DND-41 (cell line): ENCODE results near the gene MVD.

Source experiments
- ATAC-seq: fragments of 200-7000 bp; cut with Tn5 transposase; 3 replicates; pipeline ENCODE4 v1.9.1; 2021; ENCODE audit warnings: low read depth; ENCODE audit not compliant: insufficient read depth
- DNase-seq: peaks from one replicate; pipeline ENCODE4 v3.0.0-alpha.2; 2020
- H2AFZ ChIP-seq: 2 replicates; pipeline ENCODE4 v1.6.0; 2012; ENCODE audit warnings: low read depth, low read length
- H3K27ac ChIP-seq: 2 replicates; pipeline ENCODE4 v1.5.1; 2012; ENCODE audit warnings: low read length, inconsistent platforms
- H3K27me3 ChIP-seq: fragments of 200-600 bp; sonication (generic); 2 replicates; pipeline ENCODE4 v1.6.0; 2012; ENCODE audit warnings: low read length, mild to moderate bottlenecking, inconsistent platforms; ENCODE audit not compliant: insufficient read depth, poor library complexity
- H3K36me3 ChIP-seq: 2 replicates; pipeline ENCODE4 v1.5.1; 2012; ENCODE audit warnings: low read length, inconsistent platforms; ENCODE audit not compliant: insufficient read depth
- H3K4me1 ChIP-seq: 2 replicates; pipeline ENCODE4 v1.5.1; 2012; ENCODE audit warnings: mild to moderate bottlenecking, low read length; ENCODE audit not compliant: insufficient read depth
- H3K4me2 ChIP-seq: 2 replicates; pipeline ENCODE4 v1.6.0; 2012; ENCODE audit warnings: mild to moderate bottlenecking, moderate library complexity, low read length, inconsistent platforms; ENCODE audit not compliant: insufficient read depth
- H3K4me3 ChIP-seq, 2 experiments: fragments of 200-600 bp in 1 of 2; shearing (Covaris generic) in 1 of 2; 2 replicates each; pipeline ENCODE4 v1.5.1; 2012 to 2016; ENCODE audit warnings: inconsistent platforms in 2 of 2, low read length in 2 of 2, mild to moderate bottlenecking in 2 of 2, low read depth in 1 of 2, moderate library complexity in 1 of 2
- H3K79me2 ChIP-seq: 2 replicates; pipeline ENCODE4 v1.6.0; 2012; ENCODE audit warnings: low read length, inconsistent platforms; ENCODE audit not compliant: insufficient read depth
- H3K9ac ChIP-seq: 2 replicates; pipeline ENCODE4 v1.6.0; 2012; ENCODE audit warnings: low read depth, mild to moderate bottlenecking, inconsistent platforms, low read length, moderate library complexity
- H3K9me3 ChIP-seq: 2 replicates; pipeline ENCODE4 v1.5.1; 2012; ENCODE audit warnings: low read length, moderate library complexity, mild to moderate bottlenecking, inconsistent platforms; ENCODE audit not compliant: insufficient read depth, severe bottlenecking
- H4K20me1 ChIP-seq: 2 replicates; pipeline ENCODE4 v1.6.0; 2012; ENCODE audit warnings: low read length; ENCODE audit not compliant: insufficient read depth
- EZH2 ChIP-seq: IDR thresholded peaks from 3 replicates; pipeline ENCODE4 v1.6.1; 2012; ENCODE audit warnings: borderline replicate concordance, low read depth, mild to moderate bottlenecking, moderate library complexity, low read length, inconsistent platforms; ENCODE audit not compliant: severe bottlenecking
- TF ChIP-seq, protein P1 (sequence below): IDR thresholded peaks from 2 replicates; pipeline ENCODE4 v1.5.1; 2012; ENCODE audit warnings: borderline replicate concordance, low read length, moderate library complexity, mild to moderate bottlenecking; ENCODE audit not compliant: poor library complexity, severe bottlenecking; ENCODE audit errors: extremely low read depth

Gene MVD

DNA sequence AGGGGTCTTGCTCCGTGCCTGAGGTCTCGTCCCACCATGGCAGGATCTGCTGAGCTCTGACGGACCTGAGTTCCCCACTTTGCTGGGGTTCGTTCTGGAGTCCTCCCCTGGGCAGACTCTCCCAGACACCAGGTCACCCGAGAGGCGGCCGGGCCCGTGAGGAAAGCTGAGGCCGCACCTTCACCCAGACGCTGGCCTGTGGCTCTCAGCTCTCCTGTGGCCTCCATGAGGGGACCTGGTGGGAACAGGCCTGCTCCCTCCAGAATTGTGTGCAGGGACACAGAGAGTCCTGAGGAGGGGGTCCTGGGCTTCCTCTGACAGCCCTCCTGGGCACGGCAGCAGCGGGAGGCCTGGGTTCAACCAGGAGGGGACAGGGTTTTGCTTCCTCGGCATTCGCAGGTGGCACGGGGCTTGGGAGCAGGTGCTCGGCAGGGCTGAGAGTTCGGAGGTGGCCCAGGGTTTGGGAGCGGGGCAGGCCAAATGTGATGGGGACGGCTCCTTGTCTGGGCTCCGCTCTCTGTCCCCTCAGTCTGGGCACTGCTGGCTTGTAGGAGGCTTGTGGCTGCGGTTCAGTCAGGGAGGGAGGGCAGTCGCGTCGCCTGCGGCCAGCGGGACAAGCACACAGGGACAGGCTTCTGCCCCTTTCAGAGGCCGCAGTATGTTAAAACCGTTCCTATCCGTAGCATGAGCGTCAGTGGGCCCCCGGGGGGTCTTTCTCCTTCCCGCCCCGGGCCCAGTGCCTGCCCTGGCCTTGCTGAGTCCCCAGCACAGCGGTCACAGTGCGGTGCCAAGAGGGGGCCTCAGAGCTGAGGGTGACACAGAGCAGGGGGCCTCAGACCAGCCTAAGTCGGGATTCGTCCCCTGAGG, 31.6 kb upstream of the MVD start:
- Histone ChIP-seq H3K4me2 (no peak overlapping the region), H2AFZ (no peak overlapping the region), H3K27ac (no peak overlapping the region), H3K36me3 (peaks cover 35% of the 10 kb centered on the region), H3K4me3 (no peak overlapping the region), H3K4me1 (peaks cover 3% of the 10 kb centered on the region; the same call in 1 of the 2 replicates), H3K9me3 (no peaks in the 10 kb centered on the region), H3K79me2 (no peaks in the 10 kb centered on the region), H4K20me1 (peaks cover 7% of the 10 kb centered on the region), H3K9ac (no peak overlapping the region), H3K27me3 (no peaks in the 10 kb centered on the region)
- ATAC-seq (no peak), DNase-seq (no peak)
- TF ChIP-seq, protein P1, sequence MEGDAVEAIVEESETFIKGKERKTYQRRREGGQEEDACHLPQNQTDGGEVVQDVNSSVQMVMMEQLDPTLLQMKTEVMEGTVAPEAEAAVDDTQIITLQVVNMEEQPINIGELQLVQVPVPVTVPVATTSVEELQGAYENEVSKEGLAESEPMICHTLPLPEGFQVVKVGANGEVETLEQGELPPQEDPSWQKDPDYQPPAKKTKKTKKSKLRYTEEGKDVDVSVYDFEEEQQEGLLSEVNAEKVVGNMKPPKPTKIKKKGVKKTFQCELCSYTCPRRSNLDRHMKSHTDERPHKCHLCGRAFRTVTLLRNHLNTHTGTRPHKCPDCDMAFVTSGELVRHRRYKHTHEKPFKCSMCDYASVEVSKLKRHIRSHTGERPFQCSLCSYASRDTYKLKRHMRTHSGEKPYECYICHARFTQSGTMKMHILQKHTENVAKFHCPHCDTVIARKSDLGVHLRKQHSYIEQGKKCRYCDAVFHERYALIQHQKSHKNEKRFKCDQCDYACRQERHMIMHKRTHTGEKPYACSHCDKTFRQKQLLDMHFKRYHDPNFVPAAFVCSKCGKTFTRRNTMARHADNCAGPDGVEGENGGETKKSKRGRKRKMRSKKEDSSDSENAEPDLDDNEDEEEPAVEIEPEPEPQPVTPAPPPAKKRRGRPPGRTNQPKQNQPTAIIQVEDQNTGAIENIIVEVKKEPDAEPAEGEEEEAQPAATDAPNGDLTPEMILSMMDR = no peak
- TF ChIP-seq EZH2 = no peak

DNA sequence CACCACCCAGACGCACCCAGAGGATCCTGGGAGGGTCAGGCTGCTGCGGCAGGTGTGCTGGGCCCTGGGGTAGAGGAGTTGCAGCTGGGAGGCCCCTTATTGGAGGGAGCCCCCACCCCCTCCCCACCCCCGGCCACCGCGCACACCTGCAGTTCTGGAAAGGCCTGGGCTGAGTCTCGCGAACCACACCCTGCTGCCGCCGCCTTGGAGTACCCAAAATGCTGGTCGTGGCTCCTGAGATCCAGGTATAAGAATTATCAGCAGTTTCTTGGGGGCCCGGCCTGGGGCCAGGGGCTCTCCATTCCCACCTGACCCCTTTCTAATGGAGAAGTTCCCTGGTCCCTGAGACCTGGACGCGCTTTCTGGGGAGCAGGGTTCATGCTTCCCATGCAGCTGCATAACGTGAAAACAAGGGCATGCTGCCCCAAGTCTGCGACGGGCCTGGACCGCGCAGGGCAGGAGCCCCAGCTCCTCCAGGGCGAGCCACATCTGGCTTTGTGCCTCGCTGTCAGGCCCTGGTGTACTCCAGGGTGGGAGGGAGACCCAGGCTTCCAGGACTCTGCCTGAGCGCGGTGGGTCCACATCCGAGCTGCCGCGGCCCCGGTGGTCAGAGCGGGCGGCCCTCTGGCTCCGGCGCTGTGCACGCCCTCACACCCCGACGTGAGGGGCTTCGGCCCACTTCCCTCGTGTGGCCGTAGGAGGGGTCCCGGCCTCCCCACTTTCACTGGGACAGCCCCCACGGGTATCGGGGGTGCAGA, 30.7 kb upstream of the MVD start:
- Histone ChIP-seq H4K20me1 (peaks cover 6% of the 10 kb centered on the region), H3K9ac (no peak overlapping the region), H3K4me3 (no peak overlapping the region), H2AFZ (no peak overlapping the region), H3K27ac (no peak overlapping the region), H3K4me1 (peaks cover 3% of the 10 kb centered on the region; the same call in 1 of the 2 replicates), H3K36me3 (peaks cover 27% of the 10 kb centered on the region), H3K79me2 (no peaks in the 10 kb centered on the region), H3K27me3 (no peaks in the 10 kb centered on the region), H3K4me2 (no peak overlapping the region), H3K9me3 (no peaks in the 10 kb centered on the region)
- ATAC-seq (no peak), DNase-seq (no peak)
- TF ChIP-seq, protein P1 = no peak
- no peak for TF ChIP-seq EZH2

DNA sequence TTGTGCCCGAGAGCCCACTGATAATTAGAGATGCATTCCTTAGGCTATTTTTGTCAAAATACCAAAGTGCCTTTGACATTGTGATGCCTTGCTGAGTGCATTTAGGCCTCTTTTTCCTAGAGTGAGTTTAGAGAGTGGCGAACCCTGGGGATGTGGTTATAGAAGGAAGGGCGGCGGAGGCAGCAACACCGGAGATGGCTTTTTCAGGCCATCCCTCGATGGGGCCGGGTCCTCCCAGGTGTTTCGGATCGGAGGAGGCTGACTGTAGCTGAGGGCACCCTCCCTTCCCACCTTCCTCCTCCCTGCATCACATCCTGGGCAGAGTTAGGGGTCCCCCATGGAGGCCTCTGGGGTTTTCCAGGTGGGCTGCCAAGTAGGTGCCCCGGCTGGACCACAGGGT, 30.0 kb upstream of the MVD start:
- no peak overlapping the region for H2AFZ ChIP-seq
- no peak for ATAC-seq
- H3K9ac ChIP-seq = no peak overlapping the region
- peaks cover 19% of the 10 kb centered on the region for H3K36me3 ChIP-seq
- peaks cover 3% of the 10 kb centered on the region for H4K20me1 ChIP-seq
- no peak for TF ChIP-seq EZH2
- TF ChIP-seq, protein P1 = no peak
- H3K9me3 ChIP-seq = no peaks in the 10 kb centered on the region
- no peaks in the 10 kb centered on the region for H3K27me3 ChIP-seq
- peaks cover 3% of the 10 kb centered on the region; the same call in 1 of the 2 replicates for H3K4me1 ChIP-seq
- no peak overlapping the region for H3K4me2 ChIP-seq
- no peak for DNase-seq
- no peak overlapping the region for H3K4me3 ChIP-seq
- H3K27ac ChIP-seq = no peak overlapping the region
- no peaks in the 10 kb centered on the region for H3K79me2 ChIP-seq
